ENCODE measurements around the gene FBXL17.

- TF ChIP-seq CTCF (IDR thresholded peaks at IDR 0.05) (no peak), EZH2 (IDR thresholded peaks at IDR 0.05; ENCODE audit: borderline replicate concordance, insufficient read depth, low read depth, low read length, poor library complexity, severe bottlenecking) (no peak)
These were observed 321.6 kb downstream of the FBXL17 start for GRCh38 chr5:108060340-108060739.
